Measurements from ENCODE around the gene PERM1.

GRCh38 chr1:1022302-1023009, 40.6 kb upstream of the PERM1 start:
- TF ChIP-seq CTCF (conservative IDR thresholded peaks at IDR 0.05 in 1 of 2, IDR thresholded peaks at IDR 0.05 in 1 of 2; ENCODE audit: low read depth in 1 of 2, low read length in 2 of 2) (no peak), EZH2 (IDR thresholded peaks at IDR 0.05; ENCODE audit: low read length, missing control alignments) (no peak)
